SK-N-SH treated with all-trans-retinoic acid at 6 μM for 48 hours (cell line): ENCODE results near the gene CHMP3.

Experiments used
- ATAC-seq: fragments of 200-7000 bp; cut with Tn5 transposase; 3 replicates; pipeline ENCODE4 v1.9.1; 2020; ENCODE audit warnings: mild to moderate bottlenecking, moderate library complexity
- ARNTL ChIP-seq: fragments of 450-650 bp; formaldehyde crosslinking; IDR thresholded peaks from 2 replicates; pipeline ENCODE4 v1.5.0; 2020; ENCODE audit warnings: low read depth, mild to moderate bottlenecking, moderate library complexity, borderline replicate concordance
- BACH2 ChIP-seq: fragments of 250-450 bp; sonication (Bioruptor Pico); IDR thresholded peaks from 2 replicates; pipeline ENCODE4 v1.9.0; 2021; ENCODE audit warnings: mild to moderate bottlenecking, borderline replicate concordance
- CSDC2 ChIP-seq: fragments of 250-450 bp; sonication (Bioruptor Pico); IDR thresholded peaks from 2 replicates; pipeline ENCODE4 v1.5.0; 2020; ENCODE audit warnings: mild to moderate bottlenecking, moderate library complexity
- ESRRG ChIP-seq: fragments of 250-450 bp; sonication (Bioruptor Pico); IDR thresholded peaks from 2 replicates; pipeline ENCODE4 v1.6.1; 2021; ENCODE audit warnings: mild to moderate bottlenecking
- ISL1 ChIP-seq: fragments of 250-450 bp; sonication (Bioruptor Pico); IDR thresholded peaks from 2 replicates; pipeline ENCODE4 v2.1.2; 2022; ENCODE audit warnings: mild to moderate bottlenecking, moderate library complexity
- PPARA ChIP-seq: fragments of 250-450 bp; sonication (Bioruptor Pico); IDR thresholded peaks from 2 replicates; pipeline ENCODE4 v1.5.0; 2020; ENCODE audit warnings: mild to moderate bottlenecking, borderline replicate concordance
- RARB ChIP-seq: fragments of 250-450 bp; sonication (Bioruptor Pico); IDR thresholded peaks from 2 replicates; pipeline ENCODE4 v1.8.0; 2021; ENCODE audit warnings: mild to moderate bottlenecking, moderate library complexity
- SNAI2 ChIP-seq: fragments of 250-450 bp; sonication (Bioruptor Pico); IDR thresholded peaks from 2 replicates; pipeline ENCODE4 v1.5.0; 2020; ENCODE audit warnings: mild to moderate bottlenecking, moderate library complexity
- TCF4 ChIP-seq: fragments of 250-450 bp; sonication (Bioruptor Pico); IDR thresholded peaks from 2 replicates; pipeline ENCODE4 v1.8.0; 2021; ENCODE audit warnings: mild to moderate bottlenecking, moderate library complexity, borderline replicate concordance
- TOX ChIP-seq: fragments of 250-450 bp; sonication (Bioruptor Pico); IDR thresholded peaks from 2 replicates; pipeline ENCODE4 v1.8.0; 2021; ENCODE audit warnings: mild to moderate bottlenecking, moderate library complexity, borderline replicate concordance
- ZC3H10 ChIP-seq: fragments of 250-450 bp; sonication (Bioruptor Pico); IDR thresholded peaks from 2 replicates; pipeline ENCODE4 v1.5.1; 2021; ENCODE audit warnings: mild to moderate bottlenecking, moderate library complexity
- ZFP3 ChIP-seq: fragments of 250-450 bp; sonication (Bioruptor Pico); IDR thresholded peaks from 2 replicates; pipeline ENCODE4 v1.5.0; 2020; ENCODE audit warnings: mild to moderate bottlenecking, moderate library complexity
- ZFP30 ChIP-seq: fragments of 450-650 bp; formaldehyde crosslinking; IDR thresholded peaks from 2 replicates; pipeline ENCODE4 v1.5.0; 2022; ENCODE audit warnings: mild to moderate bottlenecking, moderate library complexity
- ZNF565 ChIP-seq: fragments of 450-650 bp; formaldehyde crosslinking; conservative IDR thresholded peaks from 2 replicates; pipeline ENCODE4 v1.5.0; 2020; ENCODE audit warnings: low read depth, mild to moderate bottlenecking, moderate library complexity
- ZNF70 ChIP-seq: fragments of 450-650 bp; formaldehyde crosslinking; IDR thresholded peaks from 2 replicates; pipeline ENCODE4 v1.5.0; 2020; ENCODE audit warnings: mild to moderate bottlenecking, moderate library complexity
- ZNF8 ChIP-seq: fragments of 450-650 bp; formaldehyde crosslinking; IDR thresholded peaks from 2 replicates; pipeline ENCODE4 v1.5.0; 2020; ENCODE audit warnings: mild to moderate bottlenecking, moderate library complexity
- TF ChIP-seq, protein P1 (sequence below): fragments of 250-450 bp; sonication (Bioruptor Pico); IDR thresholded peaks from 2 replicates; pipeline ENCODE4 v1.8.0; 2021; ENCODE audit warnings: low read depth, mild to moderate bottlenecking, moderate library complexity, borderline replicate concordance
- TF ChIP-seq, protein P2 (sequence below): fragments of 250-450 bp; sonication (Bioruptor Pico); IDR thresholded peaks from 2 replicates; pipeline ENCODE4 v1.5.1; 2020; ENCODE audit warnings: low read depth, mild to moderate bottlenecking, moderate library complexity
- TF ChIP-seq, protein P3 (sequence below): fragments of 250-450 bp; sonication (Bioruptor Pico); IDR thresholded peaks from 2 replicates; pipeline ENCODE4 v1.5.0; 2020; ENCODE audit warnings: mild to moderate bottlenecking, moderate library complexity

Gene CHMP3

DNA sequence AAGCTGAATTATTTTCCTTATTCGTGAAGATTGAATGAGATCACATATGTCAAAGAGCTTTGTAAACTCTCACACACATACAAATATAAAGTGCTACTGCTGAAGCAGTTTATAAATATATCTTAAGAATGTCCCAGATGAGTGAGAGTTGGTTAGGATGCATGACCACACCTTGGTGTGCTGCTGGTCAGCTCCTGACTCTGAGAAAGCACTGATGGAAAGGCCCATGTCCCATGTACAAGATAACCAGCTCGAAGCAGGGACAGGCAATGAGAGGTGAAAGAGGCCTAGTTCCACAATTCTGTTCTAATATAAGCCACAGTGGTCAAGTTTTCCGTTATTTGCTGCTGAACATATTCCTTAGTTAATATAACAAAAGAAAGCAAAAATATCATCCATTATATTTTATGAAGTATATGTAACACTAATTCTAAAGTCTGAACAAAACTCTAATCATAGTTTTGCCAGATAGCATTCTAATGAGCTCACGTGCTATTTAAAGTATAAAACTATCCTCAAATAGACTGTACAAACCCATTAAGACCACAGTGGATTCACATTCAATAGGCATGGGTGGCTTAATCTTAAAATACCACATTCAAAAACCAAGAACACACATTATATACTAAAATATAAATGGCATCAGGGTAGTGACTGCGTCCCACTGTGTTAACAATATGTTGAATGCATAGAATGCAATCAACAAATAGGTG lies 49.1 kb downstream of the CHMP3 start:
- TF ChIP-seq, protein P1, sequence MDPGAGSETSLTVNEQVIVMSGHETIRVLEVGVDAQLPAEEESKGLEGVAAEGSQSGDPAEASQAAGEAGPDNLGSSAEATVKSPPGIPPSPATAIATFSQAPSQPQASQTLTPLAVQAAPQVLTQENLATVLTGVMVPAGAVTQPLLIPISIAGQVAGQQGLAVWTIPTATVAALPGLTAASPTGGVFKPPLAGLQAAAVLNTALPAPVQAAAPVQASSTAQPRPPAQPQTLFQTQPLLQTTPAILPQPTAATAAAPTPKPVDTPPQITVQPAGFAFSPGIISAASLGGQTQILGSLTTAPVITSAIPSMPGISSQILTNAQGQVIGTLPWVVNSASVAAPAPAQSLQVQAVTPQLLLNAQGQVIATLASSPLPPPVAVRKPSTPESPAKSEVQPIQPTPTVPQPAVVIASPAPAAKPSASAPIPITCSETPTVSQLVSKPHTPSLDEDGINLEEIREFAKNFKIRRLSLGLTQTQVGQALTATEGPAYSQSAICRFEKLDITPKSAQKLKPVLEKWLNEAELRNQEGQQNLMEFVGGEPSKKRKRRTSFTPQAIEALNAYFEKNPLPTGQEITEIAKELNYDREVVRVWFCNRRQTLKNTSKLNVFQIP (CRISPR knock-in tag): no peak
- TF ChIP-seq, protein P2, sequence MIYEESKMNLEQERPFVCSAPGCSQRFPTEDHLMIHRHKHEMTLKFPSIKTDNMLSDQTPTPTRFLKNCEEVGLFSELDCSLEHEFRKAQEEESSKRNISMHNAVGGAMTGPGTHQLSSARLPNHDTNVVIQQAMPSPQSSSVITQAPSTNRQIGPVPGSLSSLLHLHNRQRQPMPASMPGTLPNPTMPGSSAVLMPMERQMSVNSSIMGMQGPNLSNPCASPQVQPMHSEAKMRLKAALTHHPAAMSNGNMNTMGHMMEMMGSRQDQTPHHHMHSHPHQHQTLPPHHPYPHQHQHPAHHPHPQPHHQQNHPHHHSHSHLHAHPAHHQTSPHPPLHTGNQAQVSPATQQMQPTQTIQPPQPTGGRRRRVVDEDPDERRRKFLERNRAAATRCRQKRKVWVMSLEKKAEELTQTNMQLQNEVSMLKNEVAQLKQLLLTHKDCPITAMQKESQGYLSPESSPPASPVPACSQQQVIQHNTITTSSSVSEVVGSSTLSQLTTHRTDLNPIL (CRISPR knock-in tag): no peak
- no peak for TF ChIP-seq BACH2
- no peak for TF ChIP-seq ZNF70 (CRISPR knock-in tag)
- no peak for TF ChIP-seq SNAI2 (CRISPR knock-in tag)
- no peak for TF ChIP-seq ZNF565 (CRISPR knock-in tag)
- TF ChIP-seq, protein P3, sequence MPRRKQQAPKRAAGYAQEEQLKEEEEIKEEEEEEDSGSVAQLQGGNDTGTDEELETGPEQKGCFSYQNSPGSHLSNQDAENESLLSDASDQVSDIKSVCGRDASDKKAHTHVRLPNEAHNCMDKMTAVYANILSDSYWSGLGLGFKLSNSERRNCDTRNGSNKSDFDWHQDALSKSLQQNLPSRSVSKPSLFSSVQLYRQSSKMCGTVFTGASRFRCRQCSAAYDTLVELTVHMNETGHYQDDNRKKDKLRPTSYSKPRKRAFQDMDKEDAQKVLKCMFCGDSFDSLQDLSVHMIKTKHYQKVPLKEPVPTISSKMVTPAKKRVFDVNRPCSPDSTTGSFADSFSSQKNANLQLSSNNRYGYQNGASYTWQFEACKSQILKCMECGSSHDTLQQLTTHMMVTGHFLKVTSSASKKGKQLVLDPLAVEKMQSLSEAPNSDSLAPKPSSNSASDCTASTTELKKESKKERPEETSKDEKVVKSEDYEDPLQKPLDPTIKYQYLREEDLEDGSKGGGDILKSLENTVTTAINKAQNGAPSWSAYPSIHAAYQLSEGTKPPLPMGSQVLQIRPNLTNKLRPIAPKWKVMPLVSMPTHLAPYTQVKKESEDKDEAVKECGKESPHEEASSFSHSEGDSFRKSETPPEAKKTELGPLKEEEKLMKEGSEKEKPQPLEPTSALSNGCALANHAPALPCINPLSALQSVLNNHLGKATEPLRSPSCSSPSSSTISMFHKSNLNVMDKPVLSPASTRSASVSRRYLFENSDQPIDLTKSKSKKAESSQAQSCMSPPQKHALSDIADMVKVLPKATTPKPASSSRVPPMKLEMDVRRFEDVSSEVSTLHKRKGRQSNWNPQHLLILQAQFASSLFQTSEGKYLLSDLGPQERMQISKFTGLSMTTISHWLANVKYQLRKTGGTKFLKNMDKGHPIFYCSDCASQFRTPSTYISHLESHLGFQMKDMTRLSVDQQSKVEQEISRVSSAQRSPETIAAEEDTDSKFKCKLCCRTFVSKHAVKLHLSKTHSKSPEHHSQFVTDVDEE (CRISPR knock-in tag): no peak
- no peak for TF ChIP-seq ARNTL (CRISPR knock-in tag)
- TF ChIP-seq RARB (CRISPR knock-in tag): no peak
- TF ChIP-seq TOX: no peak
- TF ChIP-seq ZFP3 (CRISPR knock-in tag): no peak
- ATAC-seq: no peak

DNA sequence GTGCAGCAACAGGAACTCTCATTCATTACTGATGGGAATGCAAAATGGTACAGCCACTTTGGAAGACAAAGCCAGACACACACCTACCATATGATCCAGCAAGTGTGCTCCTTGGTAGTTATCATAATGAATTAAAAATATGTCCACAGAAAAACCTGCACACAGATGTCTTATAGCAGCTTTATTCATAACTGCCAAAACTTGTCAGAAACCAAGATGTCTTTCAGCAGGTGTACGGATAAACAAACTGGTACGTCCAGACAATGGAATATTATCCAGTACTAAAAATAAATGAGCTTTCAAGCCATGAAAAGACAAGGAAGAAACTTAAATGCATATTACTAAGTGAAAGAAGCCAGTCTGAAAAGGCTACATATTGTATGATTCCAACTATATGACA lies 50.4 kb downstream of the CHMP3 start:
- no peak for TF ChIP-seq SNAI2 (CRISPR knock-in tag)
- TF ChIP-seq TOX: no peak
- TF ChIP-seq, protein P3 (CRISPR knock-in tag): no peak
- no peak for TF ChIP-seq ZNF565 (CRISPR knock-in tag)
- TF ChIP-seq ARNTL (CRISPR knock-in tag): no peak
- ATAC-seq: no peak

DNA sequence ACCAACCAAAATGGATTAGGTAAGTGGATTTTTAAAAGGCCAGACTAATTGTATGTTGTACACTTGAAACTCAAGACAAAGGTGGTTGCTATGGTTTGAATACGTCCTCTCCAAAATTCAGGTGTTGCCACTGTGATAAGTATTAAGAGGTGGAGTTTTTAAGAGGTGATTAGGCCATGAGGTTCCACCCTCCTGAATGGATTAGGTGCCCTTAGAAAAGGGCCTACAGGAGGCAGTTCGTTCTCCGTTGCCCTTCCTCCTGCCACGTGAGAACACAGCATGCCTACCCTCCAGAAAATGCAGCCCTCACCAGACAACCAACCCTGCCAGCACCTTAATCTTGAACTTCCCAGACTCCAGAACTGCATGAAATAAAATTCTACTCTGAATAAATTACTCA lies 51.2 kb downstream of the CHMP3 start:
- no peak for ATAC-seq

DNA sequence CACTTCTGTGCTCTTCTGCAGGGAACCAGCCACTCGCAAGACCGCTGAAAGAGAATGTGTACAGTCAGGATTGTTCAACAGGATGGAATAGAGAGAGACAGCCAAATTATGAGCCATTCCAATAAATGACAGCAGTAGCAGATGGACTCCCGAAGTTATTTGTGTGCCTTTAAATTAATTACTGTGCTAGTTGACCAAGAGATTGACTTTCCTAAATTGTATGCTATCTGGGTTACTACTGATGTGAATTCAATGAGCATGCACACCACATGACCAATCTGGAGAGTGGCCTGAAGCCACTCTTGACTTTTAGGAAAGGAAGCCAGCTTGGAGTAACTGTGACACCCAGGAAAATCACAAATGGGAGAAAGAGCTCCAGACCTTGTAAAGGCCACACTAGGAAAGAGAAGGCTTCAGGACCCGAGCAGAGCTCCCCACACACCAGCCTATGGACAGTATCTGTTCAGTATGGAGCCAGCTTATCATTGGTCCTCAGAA lies 52.8 kb downstream of the CHMP3 start:
- TF ChIP-seq ESRRG (no peak), ZNF565 (CRISPR knock-in tag) (no peak), ZFP3 (CRISPR knock-in tag) (no peak), RARB (CRISPR knock-in tag) (no peak), SNAI2 (CRISPR knock-in tag) (no peak), ZNF8 (CRISPR knock-in tag) (no peak), ZFP30 (CRISPR knock-in tag) (no peak)
- TF ChIP-seq, protein P3 (CRISPR knock-in tag): no peak
- TF ChIP-seq, protein P1 (CRISPR knock-in tag): no peak
- TF ChIP-seq, protein P2 (CRISPR knock-in tag): no peak
- no peak for ATAC-seq

More for the DNA sequence above, 51.2 kb downstream of the CHMP3 start:
- no peak for TF ChIP-seq ZC3H10 (CRISPR knock-in tag)
- no peak for TF ChIP-seq ISL1
- no peak for TF ChIP-seq CSDC2
- no peak for TF ChIP-seq PPARA (CRISPR knock-in tag)
- no peak for TF ChIP-seq SNAI2 (CRISPR knock-in tag)
- TF ChIP-seq ZNF70 (CRISPR knock-in tag): no peak
- TF ChIP-seq RARB (CRISPR knock-in tag): no peak
- TF ChIP-seq ZFP30 (CRISPR knock-in tag): no peak
- no peak for TF ChIP-seq ESRRG
- no peak for TF ChIP-seq TOX
- TF ChIP-seq ZNF565 (CRISPR knock-in tag): no peak
- no peak for TF ChIP-seq ARNTL (CRISPR knock-in tag)
- no peak for TF ChIP-seq TCF4 (CRISPR knock-in tag)
- TF ChIP-seq ZNF8 (CRISPR knock-in tag): no peak
